ENCODE results near the gene MLLT10.

DNA sequence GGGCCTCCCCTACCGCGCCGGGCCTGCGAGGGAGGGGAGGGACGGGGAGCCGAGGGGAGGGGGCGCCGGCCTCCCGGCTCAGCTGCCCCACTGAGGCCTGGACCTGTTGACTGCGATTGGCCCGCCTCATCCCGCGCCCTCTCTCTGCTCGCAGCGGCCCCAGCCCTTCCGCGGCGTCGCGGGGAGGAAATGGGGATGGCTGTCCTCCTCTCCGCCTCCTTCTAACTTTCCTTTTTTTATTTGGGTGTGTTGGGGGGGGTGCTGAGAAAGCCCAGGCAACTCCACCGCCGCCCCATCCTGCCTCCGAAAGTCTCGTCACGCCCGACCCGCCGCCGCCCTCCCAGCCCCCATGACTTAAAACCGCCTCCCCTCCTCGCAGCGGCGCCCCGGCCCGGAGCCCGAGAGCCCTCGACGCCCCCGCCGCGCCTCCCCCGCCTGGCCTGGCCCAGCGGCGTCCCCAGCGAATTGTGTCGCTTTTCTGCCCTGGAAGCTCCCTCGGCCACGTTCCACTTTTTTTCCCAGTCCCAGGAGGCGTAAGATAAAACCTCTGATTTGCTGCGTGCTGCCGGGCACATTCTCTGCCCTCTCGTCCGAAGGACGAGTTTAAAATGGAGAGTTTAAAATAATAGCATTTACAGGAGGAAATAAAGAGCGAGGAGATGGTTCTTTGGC lies 7.7 kb upstream of the MLLT10 start:
- no peak for TF ChIP-seq ZNF274 (IDR thresholded peaks at IDR 0.05; ENCODE audit: low read depth, low read length)
- no peak for TF ChIP-seq YY1 (IDR thresholded peaks at IDR 0.05; ENCODE audit: insufficient read depth, insufficient read length)

Measured in NT2/D1 (cell line).